ENCODE results near the gene CHD9.

GRCh38 chr16:53372992-53373871 lies 318.4 kb downstream of the CHD9 start:
- TF ChIP-seq EZH2 (IDR thresholded peaks at IDR 0.05) (no peak), CTCF (IDR thresholded peaks at IDR 0.05) (no peak)
